ENCODE measurements around the gene PARN.

The PARN gene

DNA sequence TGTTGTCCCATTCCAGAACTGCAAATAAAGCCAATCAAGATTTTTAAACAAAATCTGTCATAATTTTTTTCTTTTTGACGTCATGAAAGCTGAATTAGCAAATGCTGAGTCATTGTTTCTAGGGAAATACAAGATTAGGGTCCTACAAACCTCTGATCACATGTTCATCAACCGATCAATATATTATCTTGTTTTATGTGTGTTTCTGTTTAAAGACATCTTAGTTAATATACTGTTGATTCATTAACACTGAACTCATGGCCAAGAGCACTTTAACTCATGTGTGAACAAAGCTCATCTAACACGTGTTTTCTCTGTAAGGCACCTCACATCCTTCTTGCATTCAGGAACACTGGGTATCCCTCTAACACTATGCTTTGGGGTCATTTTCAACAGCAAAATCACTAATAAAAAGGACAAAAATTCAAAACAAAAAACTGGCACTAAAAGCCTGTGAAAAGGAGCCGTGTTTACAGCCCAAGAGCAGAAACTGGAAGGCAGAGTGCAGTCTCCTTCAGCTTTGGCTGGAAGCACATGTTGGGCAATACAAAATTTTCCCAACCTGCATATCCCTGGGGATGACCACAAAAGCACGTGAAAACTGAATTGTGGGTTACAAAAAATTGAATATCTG lies 102.5 kb downstream of the PARN start:
- no peak for DNase-seq

- no peak for DNase-seq
These were observed 104.5 kb downstream of the PARN start for GRCh38 chr16:14525596-14525995.

GRCh38 chr16:14524979-14525378 lies 105.1 kb downstream of the PARN start:
- no peak for DNase-seq

DNA sequence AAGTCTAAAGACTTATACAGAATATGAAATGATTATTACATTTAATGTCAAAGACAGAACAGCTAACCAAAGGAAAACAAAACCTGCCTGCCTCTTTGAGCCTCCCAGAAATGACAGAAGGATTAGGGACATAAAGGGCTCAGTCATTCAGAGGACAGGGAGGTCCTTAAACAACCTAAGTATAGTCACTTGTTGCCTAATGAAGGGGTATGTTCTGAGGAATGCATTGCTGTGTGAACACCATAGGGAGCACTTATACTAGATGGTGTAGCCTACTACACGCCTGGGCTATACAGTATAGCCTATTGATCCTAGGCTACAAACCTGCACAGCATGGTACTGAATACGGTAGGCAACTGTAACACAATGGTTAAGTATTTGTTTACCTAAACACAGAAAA lies 106.4 kb downstream of the PARN start:
- DNase-seq, result no peak

GRCh38 chr16:14522671-14523070 lies 107.4 kb downstream of the PARN start:
- no peak for DNase-seq

DNA sequence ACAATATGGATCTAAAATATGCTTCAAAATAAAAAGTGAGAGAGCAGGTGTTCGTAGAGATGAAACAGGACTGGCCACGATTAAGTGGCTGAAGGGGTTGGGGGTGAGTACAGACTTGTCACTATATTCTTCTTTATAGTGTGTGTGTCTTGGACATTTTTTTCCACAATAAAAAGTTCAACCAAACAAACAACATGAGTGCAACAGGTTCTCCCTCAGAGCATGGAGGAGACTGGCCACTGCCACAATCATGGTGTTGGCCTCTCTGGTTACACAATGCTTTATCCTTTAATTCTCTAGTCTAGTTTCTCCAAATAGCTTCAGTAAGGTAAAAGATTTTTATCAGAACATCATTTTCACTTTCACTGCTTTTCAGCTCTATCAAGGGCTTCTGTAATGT lies 109.3 kb downstream of the PARN start:
- DNase-seq, result no peak

DNA sequence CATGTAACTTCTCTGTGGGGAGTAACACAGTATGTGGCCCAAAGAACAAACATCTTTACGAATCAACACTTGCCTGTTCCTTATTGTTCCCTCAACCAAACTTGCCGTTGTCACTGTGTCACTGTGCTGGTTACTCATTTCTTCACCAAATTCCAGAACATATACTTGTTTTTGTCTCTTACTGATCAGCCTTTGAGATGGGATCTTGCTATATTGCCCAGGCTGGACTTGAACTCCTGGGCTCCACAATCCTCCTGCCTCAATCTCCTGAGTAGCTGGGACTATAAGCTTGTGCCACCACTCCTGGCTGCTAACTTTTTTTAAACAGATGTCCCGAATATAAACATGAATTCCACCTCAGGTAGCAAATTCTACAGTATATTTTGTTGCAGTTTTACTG lies 115.1 kb downstream of the PARN start:
- DNase-seq, result no peak

GRCh38 chr16:14513389-14514107 lies 116.5 kb downstream of the PARN start:
- DNase-seq, result no peak

DNA sequence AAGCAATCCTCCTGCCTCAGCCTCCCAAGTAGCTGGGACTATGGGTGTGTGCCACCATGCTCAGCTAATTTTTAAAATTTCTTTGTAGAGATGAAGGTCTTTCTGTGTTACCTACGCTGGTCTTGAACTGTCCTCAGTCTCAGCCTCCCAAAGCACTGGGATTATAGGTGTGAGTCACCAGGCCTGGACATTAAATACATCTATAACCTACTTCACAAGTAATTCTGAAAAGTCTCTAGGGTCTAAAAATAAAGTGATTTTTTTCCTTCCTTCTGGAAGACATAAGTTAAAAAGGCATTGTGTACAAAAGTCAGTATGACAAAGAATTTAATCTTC lies 118.3 kb downstream of the PARN start:
- DNase-seq, result no peak

- no peak for DNase-seq
These were observed 118.9 kb downstream of the PARN start for GRCh38 chr16:14510939-14511799.

DNA sequence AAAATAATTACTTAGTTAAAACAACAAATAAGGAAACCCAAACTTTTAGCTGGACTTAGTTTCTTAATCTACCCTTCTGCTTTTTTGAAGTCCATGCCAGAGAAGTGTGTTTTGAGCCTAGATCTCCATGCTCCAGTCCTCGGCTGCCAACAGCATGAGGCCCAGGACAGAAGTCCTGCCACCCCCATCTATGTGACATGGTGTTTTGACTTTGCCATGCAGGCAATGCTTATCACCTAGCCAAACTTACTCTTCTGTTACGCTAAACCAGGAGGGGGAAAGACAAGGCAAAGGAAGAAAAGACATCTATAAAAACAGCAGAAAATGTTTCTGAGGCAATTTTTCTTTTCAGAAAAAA lies 119.5 kb downstream of the PARN start:
- no peak for DNase-seq

DNA sequence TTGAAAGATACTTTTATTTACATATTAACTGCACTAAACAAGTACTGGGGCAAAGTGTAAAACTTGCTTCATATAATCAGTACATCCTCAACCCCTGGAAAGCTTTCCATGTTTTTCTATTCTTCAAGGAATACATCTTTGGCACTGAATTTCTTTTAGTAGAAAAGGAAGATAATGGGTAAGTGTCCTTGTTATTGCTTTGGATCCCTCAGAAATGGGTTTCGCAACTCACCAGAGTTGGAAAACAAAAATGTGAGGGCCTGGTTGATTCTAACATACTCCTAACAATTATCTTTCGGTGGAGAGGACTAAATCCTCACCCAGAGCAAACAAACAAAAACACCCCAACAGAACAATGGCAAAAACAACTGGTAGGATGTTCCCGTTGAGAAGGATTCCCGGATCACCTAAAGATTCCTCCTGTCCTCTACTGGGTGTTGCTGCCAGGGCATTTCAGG lies 120.4 kb downstream of the PARN start:
- no peak for DNase-seq

DNA sequence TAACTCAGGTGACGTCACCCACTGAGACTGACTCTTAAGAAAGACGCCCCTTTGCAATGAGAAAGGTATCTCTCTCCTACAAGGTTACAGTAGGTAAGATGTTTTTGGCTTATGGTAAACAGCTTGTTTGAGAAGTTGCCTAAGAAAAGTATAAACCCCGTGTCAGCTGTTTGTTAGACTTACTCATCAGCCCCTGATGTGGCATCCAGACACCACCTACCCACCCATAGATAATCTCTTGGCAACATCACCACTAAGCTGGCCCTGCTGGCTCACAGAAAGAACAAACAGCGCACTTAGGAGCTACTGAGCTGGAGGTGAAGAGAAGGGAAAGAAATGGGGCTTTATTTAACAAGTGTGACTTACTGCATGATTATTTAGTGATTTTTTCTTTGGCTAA lies 121.0 kb downstream of the PARN start:
- no peak for DNase-seq

DNA sequence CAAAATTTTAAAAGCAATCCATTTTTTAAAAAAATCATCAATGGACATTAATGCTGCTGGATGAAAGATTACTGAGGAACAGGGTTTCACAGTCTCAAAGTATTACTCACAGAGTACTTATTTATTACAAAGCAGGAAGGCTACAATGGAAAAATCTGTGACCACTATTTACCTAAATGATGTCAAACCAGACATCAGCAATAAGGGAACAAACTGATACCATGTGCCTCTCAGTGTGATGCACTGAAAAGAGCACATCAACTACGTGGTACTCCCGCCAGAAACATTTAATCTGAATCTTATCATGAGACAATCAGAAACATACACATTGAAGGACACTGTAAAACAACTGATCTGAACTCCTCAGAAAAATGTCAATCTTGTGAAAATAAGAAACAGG lies 124.2 kb downstream of the PARN start:
- DNase-seq, result no peak

DNA sequence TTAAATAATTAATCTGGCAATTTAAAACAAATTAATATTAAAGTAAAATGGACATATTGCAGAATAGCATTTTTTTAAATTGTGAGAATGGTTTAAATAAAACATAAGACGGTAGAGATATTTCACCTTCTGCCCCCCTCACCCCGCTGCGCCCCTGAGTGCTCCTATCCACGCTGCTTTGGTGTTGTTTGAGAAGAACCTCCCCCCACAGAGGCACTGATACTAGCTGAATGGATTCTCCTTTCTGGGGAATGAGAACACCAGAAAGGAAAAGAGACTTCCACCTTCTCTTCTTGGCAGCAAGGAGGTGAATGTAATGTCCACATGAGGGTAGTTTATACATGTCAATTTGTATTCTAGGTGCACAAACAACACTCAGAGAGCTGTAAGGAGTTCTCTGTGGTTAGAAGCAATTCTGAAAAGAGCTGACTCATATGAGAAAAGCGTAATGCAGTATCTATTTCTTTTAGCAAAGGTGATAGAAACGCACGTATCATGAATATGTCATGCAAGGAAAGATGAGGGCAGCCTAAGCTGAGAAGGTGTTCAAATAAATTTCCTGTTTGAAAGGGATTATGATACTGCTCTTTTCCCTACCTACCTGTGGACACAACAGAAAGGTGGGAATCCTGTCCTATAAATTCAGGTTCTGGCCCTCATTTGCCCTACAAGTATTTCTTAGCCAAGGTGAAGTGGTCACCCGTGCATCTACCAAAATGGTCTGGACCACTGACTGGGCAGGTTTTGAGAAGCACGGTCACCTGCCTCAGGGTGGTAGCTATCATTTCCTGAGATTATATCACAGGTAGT lies 126.9 kb downstream of the PARN start:
- DNase-seq, result peak; percentile 78

GRCh38 chr16:14502256-14502875 lies 127.7 kb downstream of the PARN start:
- peak; percentile 22 for DNase-seq

DNA sequence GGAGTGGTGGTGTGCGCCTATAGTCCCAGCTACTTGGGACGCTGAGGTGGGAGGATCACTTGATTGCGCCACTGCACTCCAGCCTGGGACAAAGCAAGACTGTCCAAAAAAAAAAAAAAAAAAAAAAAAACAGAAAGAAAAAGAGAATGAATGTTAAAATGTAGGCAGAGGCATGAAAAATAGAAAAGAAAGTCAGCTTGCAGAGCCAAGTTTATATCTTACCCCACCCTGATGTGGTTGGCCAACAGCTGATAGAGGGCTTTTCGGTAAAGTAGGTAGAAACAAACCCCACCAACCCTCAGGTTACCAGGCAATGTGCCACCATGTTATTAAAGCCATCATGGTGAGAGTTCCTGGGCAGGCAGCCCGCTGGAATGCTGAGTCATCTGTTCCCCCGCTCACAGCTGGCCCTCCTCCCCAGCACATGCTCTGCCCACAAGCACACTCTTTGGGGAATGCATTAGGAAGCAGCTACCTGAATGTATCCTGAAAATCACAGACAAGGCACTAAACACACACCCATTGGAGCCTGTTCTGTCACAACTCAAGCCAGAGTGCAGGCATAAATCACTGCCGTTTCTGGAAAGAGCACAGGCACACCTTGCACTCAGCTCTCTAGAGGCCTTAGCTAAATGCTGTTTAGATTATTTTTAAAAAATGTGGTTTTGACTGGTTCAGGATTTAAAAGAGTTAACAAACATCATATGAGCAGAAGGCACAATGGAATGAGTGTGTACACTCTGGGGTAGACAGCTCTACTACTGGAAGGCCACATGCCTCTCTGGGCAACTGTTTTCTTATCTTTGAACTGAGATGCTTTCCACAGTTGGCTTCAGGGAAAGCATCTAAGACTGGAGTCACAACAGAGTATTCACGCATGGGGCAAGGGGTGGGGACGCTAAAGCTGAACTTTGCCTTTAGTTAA lies 128.5 kb downstream of the PARN start:
- peak; percentile 96 for DNase-seq

DNA sequence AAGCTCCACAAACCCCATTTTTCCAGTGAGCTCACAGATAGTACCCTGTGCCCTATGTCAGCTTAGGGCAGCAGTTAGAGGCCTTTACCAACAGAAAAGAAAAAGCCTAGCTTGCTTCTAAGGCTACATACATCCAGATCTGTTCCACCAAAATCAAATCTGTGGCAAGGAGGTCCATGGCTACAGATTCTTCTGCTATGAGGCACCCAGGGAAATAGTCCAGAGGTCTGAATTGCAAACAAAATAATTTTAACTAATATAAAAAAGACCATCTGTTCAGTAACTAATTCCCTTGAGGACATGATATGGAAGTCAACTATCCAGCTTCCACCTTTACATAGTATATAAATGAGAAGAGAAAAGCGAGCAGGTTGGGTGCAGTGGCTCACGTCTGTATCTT lies 129.3 kb downstream of the PARN start:
- peak; percentile 15 for DNase-seq

DNA sequence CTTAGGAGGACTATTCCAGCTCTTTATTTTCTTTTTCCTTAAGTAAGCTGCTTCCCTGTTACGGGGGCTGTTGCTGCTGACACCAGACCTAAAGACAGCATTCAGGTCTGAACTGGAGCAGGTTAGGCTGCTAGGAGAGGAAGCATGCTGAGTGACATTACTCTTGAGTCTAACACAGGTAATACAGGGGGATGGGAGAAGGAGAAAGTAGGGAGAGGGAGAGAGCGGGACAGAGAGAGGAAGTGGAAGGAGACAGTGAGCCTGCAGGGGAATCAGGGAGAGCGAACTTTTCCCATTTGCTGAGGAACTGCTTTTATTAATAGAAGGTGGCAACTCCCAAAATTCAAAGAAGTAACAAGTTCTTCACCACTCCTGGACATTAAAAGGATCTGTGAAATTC lies 130.9 kb downstream of the PARN start:
- DNase-seq, result no peak

DNA sequence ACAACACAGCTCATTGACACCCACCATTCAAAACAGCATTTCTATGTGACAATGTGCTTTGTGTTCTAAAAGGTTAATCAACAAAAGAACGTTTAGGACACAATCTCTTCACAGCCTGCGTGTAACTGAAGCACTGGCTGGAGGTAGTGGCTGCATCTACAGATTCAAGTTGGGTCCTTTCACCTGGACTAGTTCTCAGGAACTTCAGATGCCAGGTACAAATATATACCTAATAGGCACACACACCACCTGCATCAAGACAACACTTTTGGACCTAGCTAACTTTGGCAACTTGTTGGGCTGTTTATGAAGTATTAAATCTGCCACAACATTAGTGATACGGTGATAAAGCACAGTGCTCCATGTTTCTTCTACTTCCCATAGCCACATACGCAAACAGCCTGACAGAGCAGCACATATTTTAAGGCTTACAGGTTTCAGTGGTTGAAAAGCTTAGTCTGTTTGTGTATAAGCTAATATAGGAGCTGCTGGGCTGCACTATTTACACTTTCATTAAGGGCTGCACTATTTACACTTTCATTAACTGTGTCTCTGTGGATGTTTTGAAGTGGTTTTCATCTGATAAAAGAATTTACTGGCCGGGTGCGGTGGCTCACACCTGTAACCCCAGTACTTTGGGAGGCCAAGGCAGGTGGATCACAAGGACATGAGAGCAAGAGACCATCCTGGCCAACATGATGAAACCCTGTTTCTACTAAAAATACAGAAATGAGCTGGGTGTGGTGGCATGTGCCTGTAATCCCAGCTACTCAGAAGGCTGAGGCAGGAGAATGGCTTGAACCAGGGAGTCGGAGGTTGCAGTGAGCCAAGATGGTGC lies 132.6 kb downstream of the PARN start:
- peak; percentile 24 for DNase-seq

GRCh38 chr16:14496786-14497185 lies 133.3 kb downstream of the PARN start:
- DNase-seq, result no peak

All from RPMI8226 (cell line).